ENCODE data around the gene USE1. TPM values are rescaled to one million over a fixed set of nuclear protein-coding genes. Genes with fewer than 3 reads are reported as not detected.
"Not testable (repeated sequence)": the region's sequence is repeated elsewhere in the genome, so short reads cannot be mapped to it uniquely, and the experiment has no call there.

USE1 gene
- total RNA-seq, 2 donors from 2014 or later: 24.5 to 30.3 TPM

- 83% methylated on average over 11 of the region's 11 CpGs for WGBS
- Histone ChIP-seq H3K27me3 (replicated peaks; ENCODE audit: insufficient read depth) (no peaks in the 10 kb centered on the region), H3K27ac (no peak overlapping the region), H3K9me3 (no peaks in the 10 kb centered on the region), H3K36me3 (peaks cover 0 to 3% of the 10 kb centered on the region in 2 donors), H3K4me1 (replicated peaks) (no peaks in the 10 kb centered on the region), H3K4me3 (no peak overlapping the region)
- no peak for TF ChIP-seq CTCF (IDR thresholded peaks at IDR 0.05)
- no peak for TF ChIP-seq POLR2A (IDR thresholded peaks at IDR 0.05)
- TF ChIP-seq POLR2AphosphoS5 (IDR thresholded peaks at IDR 0.05): no peak
- intact Hi-C loops (cut with DNase I): no loop called here
- DNase-seq (ENCODE audit: low spot score): no peak
Measured at GRCh38 chr19:17183858-17184321, 31.3 kb upstream of the USE1 start.

DNA sequence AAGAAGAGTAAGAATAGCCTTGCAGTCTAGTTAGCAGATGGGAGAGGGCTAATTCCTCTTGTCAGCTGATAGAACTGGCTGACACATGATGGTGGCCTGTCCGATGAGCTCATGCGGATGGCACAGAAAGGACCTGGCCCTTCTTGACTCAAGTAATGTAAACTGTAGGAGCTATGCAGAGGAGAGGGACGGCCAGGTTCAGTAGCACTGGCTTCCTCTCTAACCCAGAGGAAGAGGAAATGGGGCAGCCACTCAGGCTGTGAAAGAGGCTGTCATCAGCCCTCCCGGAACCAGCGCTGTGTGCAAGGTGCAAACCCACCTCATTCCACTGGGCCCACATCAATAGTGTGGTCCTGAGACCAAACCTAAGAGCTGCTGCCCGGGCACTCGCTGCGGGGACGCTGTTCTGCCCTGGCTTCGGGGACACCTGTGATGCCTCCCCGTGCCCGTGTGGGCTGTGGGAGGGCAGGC is 30.8 kb upstream of the USE1 start:
- H3K27me3 ChIP-seq (replicated peaks; ENCODE audit: insufficient read depth): no peaks in the 10 kb centered on the region
- no peak overlapping the region for H3K27ac ChIP-seq
- no peaks in the 10 kb centered on the region for H3K4me1 ChIP-seq (replicated peaks)
- TF ChIP-seq POLR2A (IDR thresholded peaks at IDR 0.05) (no peak), POLR2AphosphoS5 (IDR thresholded peaks at IDR 0.05) (no peak), CTCF (IDR thresholded peaks at IDR 0.05) (no peak)
- 89% methylated on average over 12 of the region's 12 CpGs for WGBS
- H3K4me3 ChIP-seq: no peak overlapping the region
- H3K36me3 ChIP-seq: peaks cover 0 to 3% of the 10 kb centered on the region in 2 donors
- H3K9me3 ChIP-seq: no peaks in the 10 kb centered on the region
- DNase-seq (ENCODE audit: low spot score): no peak
- intact Hi-C loops (cut with DNase I): no loop called here

GRCh38 chr19:17185590-17185989 is 29.6 kb upstream of the USE1 start:
- no peak overlapping the region for H3K27ac ChIP-seq
- 89% methylated on average over 8 of the region's 8 CpGs for WGBS
- no peaks in the 10 kb centered on the region for H3K9me3 ChIP-seq
- H3K36me3 ChIP-seq: peaks cover 0 to 7% of the 10 kb centered on the region in 2 donors
- intact Hi-C loops (cut with DNase I): no loop called here
- no peaks in the 10 kb centered on the region for H3K4me1 ChIP-seq (replicated peaks)
- H3K4me3 ChIP-seq: no peak overlapping the region
- no peak for DNase-seq (ENCODE audit: low spot score)
- TF ChIP-seq POLR2A (IDR thresholded peaks at IDR 0.05) (no peak), POLR2AphosphoS5 (IDR thresholded peaks at IDR 0.05) (no peak), CTCF (IDR thresholded peaks at IDR 0.05) (no peak)
- H3K27me3 ChIP-seq (replicated peaks; ENCODE audit: insufficient read depth): no peaks in the 10 kb centered on the region

DNA sequence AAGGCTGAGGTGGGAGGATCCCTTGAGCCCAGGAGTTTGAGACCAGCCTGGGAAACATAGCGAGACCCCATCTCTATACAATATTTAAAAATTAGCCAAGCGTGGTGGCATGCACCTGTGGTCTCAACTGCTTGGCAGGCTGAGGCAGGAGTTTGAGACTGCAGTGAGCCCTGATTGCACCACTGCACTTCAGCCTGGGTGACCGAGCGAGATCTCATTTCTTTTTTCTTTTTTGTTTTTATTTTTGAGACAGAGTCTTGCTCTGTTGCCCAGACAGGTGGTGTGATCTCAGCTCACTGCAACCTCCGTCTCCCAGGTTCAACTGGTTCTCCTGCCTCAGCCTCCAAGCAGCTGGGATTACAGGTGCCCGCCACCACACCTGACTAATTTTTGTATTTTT is 23.4 kb upstream of the USE1 start:
- H3K9me3 ChIP-seq; H3K27me3 ChIP-seq (replicated peaks; ENCODE audit: insufficient read depth); intact Hi-C loops (cut with DNase I); DNase-seq (ENCODE audit: low spot score); H3K4me1 ChIP-seq (replicated peaks); H3K27ac ChIP-seq; H3K4me3 ChIP-seq: not testable (repeated sequence)
- WGBS: 93% methylated on average over 6 of the region's 6 CpGs
- peaks cover 21 to 23% of the 10 kb centered on the region in 2 donors for H3K36me3 ChIP-seq

GRCh38 chr19:17192751-17193150 is 22.4 kb upstream of the USE1 start:
- Histone ChIP-seq H3K36me3 (peaks cover 23 to 24% of the 10 kb centered on the region in 2 donors), H3K27ac (no peak overlapping the region), H3K4me1 (replicated peaks) (no peaks in the 10 kb centered on the region), H3K27me3 (replicated peaks; ENCODE audit: insufficient read depth) (no peaks in the 10 kb centered on the region), H3K9me3 (no peaks in the 10 kb centered on the region), H3K4me3 (no peak overlapping the region)
- intact Hi-C loops (cut with DNase I): no loop called here
- WGBS: 98% methylated on average over 12 of the region's 26 CpGs
- DNase-seq (ENCODE audit: low spot score): no peak
- no peak for TF ChIP-seq CTCF (IDR thresholded peaks at IDR 0.05)
- no peak for TF ChIP-seq POLR2AphosphoS5 (IDR thresholded peaks at IDR 0.05)
- no peak for TF ChIP-seq POLR2A (IDR thresholded peaks at IDR 0.05)

All from prostate gland (tissue), 2 donors.